Mucosa of rectum (tissue), 2 donors: ENCODE data around the gene NRM.
A peak's percentile ranks its signal among the peaks of the same experiment; 100 is the strongest.

Source experiments
- H3K27ac ChIP-seq, 2 donors: one replicate each; pipeline ENCODE4 v1.7.0; 2013; ENCODE audit warnings: inconsistent platforms in 2 of 2, low read depth in 2 of 2, low read length in 2 of 2
- H3K27me3 ChIP-seq, 2 donors: one replicate each; pipeline ENCODE4 v1.7.0; 2013; ENCODE audit warnings: low read length in 2 of 2; ENCODE audit not compliant: control insufficient read depth in 2 of 2, insufficient read depth in 2 of 2
- H3K36me3 ChIP-seq, 2 donors: one replicate each; pipeline ENCODE4 v1.7.0; 2013; ENCODE audit warnings: low read length in 2 of 2; ENCODE audit not compliant: control insufficient read depth in 2 of 2, insufficient read depth in 2 of 2
- H3K4me1 ChIP-seq, 2 donors: one replicate each; pipeline ENCODE4 v1.7.0; 2013; ENCODE audit warnings: low read length in 2 of 2, mild to moderate bottlenecking in 1 of 2; ENCODE audit not compliant: control insufficient read depth in 2 of 2, insufficient read depth in 2 of 2
- H3K4me3 ChIP-seq, 2 donors: one replicate each; pipeline ENCODE4 v1.7.0; 2013; ENCODE audit warnings: low read length in 2 of 2
- H3K9ac ChIP-seq, 2 donors: one replicate each; pipeline ENCODE4 v1.7.0; 2013; ENCODE audit warnings: low read length in 2 of 2, low read depth in 1 of 2, mild to moderate bottlenecking in 1 of 2
- H3K9me3 ChIP-seq, 2 donors: one replicate each; pipeline ENCODE4 v1.7.0; 2013; ENCODE audit warnings: low read length in 2 of 2; ENCODE audit not compliant: control insufficient read depth in 2 of 2
- donor health status: healthy.
- donor health status: Normal muscosa, but diverticular disease.

The NRM gene

GRCh38 chr6:30709101-30709868 is 18.5 kb upstream of the NRM start:
- Histone ChIP-seq H3K9ac (no peak overlapping the region), H3K27me3 (no peaks in the 10 kb centered on the region), H3K36me3 (peaks cover 20 to 37% of the 10 kb centered on the region in 2 donors), H3K4me3 (no peak overlapping the region), H3K9me3 (no peaks in the 10 kb centered on the region), H3K27ac (no peak overlapping the region), H3K4me1 (no peaks in the 10 kb centered on the region)

- Histone ChIP-seq H3K27me3 (no peaks in the 10 kb centered on the region), H3K9ac (no peak overlapping the region), H3K4me3 (no peak overlapping the region), H3K27ac (no peak overlapping the region), H3K36me3 (peaks cover 19 to 32% of the 10 kb centered on the region in 2 donors), H3K4me1 (no peaks in the 10 kb centered on the region), H3K9me3 (no peaks in the 10 kb centered on the region)
Observed at GRCh38 chr6:30707281-30707850, 16.6 kb upstream of the NRM start.

- H3K9me3 ChIP-seq = no peaks in the 10 kb centered on the region
- H3K9ac ChIP-seq = no peak overlapping the region
- no peaks in the 10 kb centered on the region for H3K4me1 ChIP-seq
- no peaks in the 10 kb centered on the region for H3K27me3 ChIP-seq
- no peak overlapping the region for H3K27ac ChIP-seq
- H3K36me3 ChIP-seq = peaks cover 10 to 22% of the 10 kb centered on the region in 2 donors
- no peak overlapping the region for H3K4me3 ChIP-seq
Observed at GRCh38 chr6:30705620-30706019, 14.8 kb upstream of the NRM start.

GRCh38 chr6:30703821-30704220 is 13.0 kb upstream of the NRM start:
- Histone ChIP-seq H3K9ac (no peak overlapping the region), H3K4me3 (no peak overlapping the region), H3K36me3 (peaks cover 10 to 20% of the 10 kb centered on the region in 2 donors), H3K27me3 (no peaks in the 10 kb centered on the region), H3K27ac (no peak overlapping the region), H3K4me1 (no peaks in the 10 kb centered on the region), H3K9me3 (no peaks in the 10 kb centered on the region)

GRCh38 chr6:30703011-30703410 is 12.2 kb upstream of the NRM start:
- Histone ChIP-seq H3K4me3 (no peak overlapping the region), H3K4me1 (no peaks in the 10 kb centered on the region), H3K27me3 (no peaks in the 10 kb centered on the region), H3K27ac (no peak overlapping the region), H3K9ac (no peak overlapping the region), H3K36me3 (peaks cover 10 to 18% of the 10 kb centered on the region in 2 donors), H3K9me3 (no peaks in the 10 kb centered on the region)

GRCh38 chr6:30700340-30700739 is 9.6 kb upstream of the NRM start:
- Histone ChIP-seq H3K27ac (no peak overlapping the region), H3K9me3 (no peaks in the 10 kb centered on the region), H3K36me3 (peaks cover 6 to 10% of the 10 kb centered on the region in 2 donors), H3K27me3 (no peaks in the 10 kb centered on the region), H3K4me3 (no peak overlapping the region), H3K4me1 (no peaks in the 10 kb centered on the region), H3K9ac (no peak overlapping the region)

GRCh38 chr6:30696432-30696831 is 5.6 kb upstream of the NRM start:
- Histone ChIP-seq H3K27me3 (no peaks in the 10 kb centered on the region), H3K4me3 (no peak overlapping the region), H3K9me3 (no peaks in the 10 kb centered on the region), H3K4me1 (peaks cover 2 to 3% of the 10 kb centered on the region in 2 donors), H3K36me3 (no peaks in the 10 kb centered on the region), H3K27ac (no peak overlapping the region), H3K9ac (no peak overlapping the region)

- Histone ChIP-seq H3K27ac (peak overlapping the region; percentile 79 to 97), H3K9ac (peak overlapping the region in 1 of 2 donors; percentile 26), H3K36me3 (no peaks in the 10 kb centered on the region), H3K9me3 (no peaks in the 10 kb centered on the region), H3K27me3 (no peaks in the 10 kb centered on the region), H3K4me3 (peak overlapping the region; percentile 86 to 96), H3K4me1 (peaks cover 20 to 29% of the 10 kb centered on the region in 2 donors)
Observed at GRCh38 chr6:30691208-30691847, 544 bp upstream of the NRM start.

GRCh38 chr6:30689985-30690384 is 799 bp downstream of the NRM start:
- Histone ChIP-seq H3K9me3 (no peaks in the 10 kb centered on the region), H3K9ac (peak overlapping the region; percentile 26 to 54), H3K36me3 (no peaks in the 10 kb centered on the region), H3K4me3 (peak overlapping the region; percentile 86 to 96), H3K4me1 (peaks cover 32 to 36% of the 10 kb centered on the region in 2 donors), H3K27me3 (peaks cover 0 to 3% of the 10 kb centered on the region in 2 donors), H3K27ac (peak overlapping the region; percentile 79 to 97)
